Stimulated activated naive CD8-positive, alpha-beta T cell treated with anti-CD3 and anti-CD28 coated beads, Interleukin-15, amount 100 ng/mL, for 72 hours (primary cell): Measurements from ENCODE around the gene THADA.
A peak's percentile ranks its signal among the peaks of the same experiment; 100 is the strongest.
"Not testable (repeated sequence)": the region's sequence is repeated elsewhere in the genome, so short reads cannot be mapped to it uniquely, and the experiment has no call there.

Experiments used
- ATAC-seq: fragments of 150-1000 bp; cut with Tn5 transposase; 2 replicates; pipeline ENCODE4 v1.10.0; 2021; ENCODE audit warnings: mild to moderate bottlenecking, moderate library complexity
- DNase-seq, 2 donors: peaks; one replicate each; pipeline ENCODE4 v3.0.0; 2021 to 2022
- H3K27ac Mint-ChIP-seq, 2 donors: one replicate each; pipeline ENCODE4 v1.8.0; 2022; ENCODE audit warnings: mild to moderate bottlenecking in 2 of 2, mixed read lengths in 2 of 2, moderate library complexity in 2 of 2
- H3K27me3 Mint-ChIP-seq: one replicate; pipeline ENCODE4 v1.8.0; 2022; ENCODE audit warnings: mixed read lengths
- H3K4me1 Mint-ChIP-seq: one replicate; pipeline ENCODE4 v1.8.0; 2022; ENCODE audit warnings: mild to moderate bottlenecking, mixed read lengths
- H3K4me3 Mint-ChIP-seq, 2 donors: one replicate each; pipeline ENCODE4 v1.8.0; 2022; ENCODE audit warnings: mild to moderate bottlenecking in 2 of 2, mixed read lengths in 2 of 2, moderate library complexity in 1 of 2
- H3K9me3 Mint-ChIP-seq, 2 donors: one replicate each; pipeline ENCODE4 v1.8.0; 2022; ENCODE audit warnings: mixed read lengths in 2 of 2

THADA gene

GRCh38 chr2:43534569-43534968 is 61.3 kb downstream of the THADA start:
- no peak overlapping the region for H3K27ac Mint-ChIP-seq
- DNase-seq: no peak
- no peak overlapping the region for H3K4me3 Mint-ChIP-seq
- ATAC-seq: no peak
- H3K9me3 Mint-ChIP-seq: no peaks in the 10 kb centered on the region
- H3K27me3 Mint-ChIP-seq: no peaks in the 10 kb centered on the region
- H3K4me1 Mint-ChIP-seq: peaks cover 22% of the 10 kb centered on the region

DNA sequence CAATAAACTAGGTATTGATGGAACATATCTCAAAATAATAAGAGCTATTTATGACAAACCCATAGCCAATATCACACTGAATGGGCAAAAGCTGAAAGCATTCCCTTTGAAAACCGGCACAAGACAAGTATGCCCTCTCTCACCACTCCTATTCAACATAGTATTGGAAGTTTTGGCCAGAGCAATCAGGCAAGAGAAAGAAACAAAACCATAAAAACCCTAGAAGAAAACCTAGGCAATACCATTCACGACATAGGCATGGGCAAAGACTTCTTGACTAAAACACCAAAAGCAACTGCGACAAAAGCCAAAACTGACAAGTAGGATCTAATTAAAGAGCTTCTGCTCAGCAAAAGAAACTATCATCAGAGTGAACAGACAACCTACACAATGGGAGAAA is 63.3 kb downstream of the THADA start:
- not testable (repeated sequence) for H3K4me3 Mint-ChIP-seq, H3K27ac Mint-ChIP-seq, ATAC-seq, H3K9me3 Mint-ChIP-seq, DNase-seq, H3K27me3 Mint-ChIP-seq
- H3K4me1 Mint-ChIP-seq: peaks cover 11% of the 10 kb centered on the region

- Mint-ChIP-seq H3K4me3 (no peak overlapping the region), H3K4me1 (peaks cover 6% of the 10 kb centered on the region), H3K27ac (no peak overlapping the region), H3K27me3 (no peaks in the 10 kb centered on the region), H3K9me3 (peaks cover 4% of the 10 kb centered on the region in 2 donors)
- ATAC-seq (no peak), DNase-seq (no peak)
Observed at GRCh38 chr2:43531251-43531650, 64.6 kb downstream of the THADA start.

GRCh38 chr2:43526994-43527393 is 68.8 kb downstream of the THADA start:
- H3K4me1 Mint-ChIP-seq: peaks cover 6% of the 10 kb centered on the region
- H3K9me3 Mint-ChIP-seq: peaks cover 21% of the 10 kb centered on the region in 2 donors
- H3K27ac Mint-ChIP-seq: no peak overlapping the region
- no peak overlapping the region for H3K4me3 Mint-ChIP-seq
- no peak for ATAC-seq
- no peaks in the 10 kb centered on the region for H3K27me3 Mint-ChIP-seq
- no peak for DNase-seq

GRCh38 chr2:43525506-43525905 is 70.3 kb downstream of the THADA start:
- DNase-seq: no peak
- ATAC-seq: no peak
- Mint-ChIP-seq H3K9me3 (peaks cover 21% of the 10 kb centered on the region in 2 donors), H3K4me1 (no peaks in the 10 kb centered on the region), H3K27me3 (no peaks in the 10 kb centered on the region), H3K27ac (no peak overlapping the region), H3K4me3 (no peak overlapping the region)

GRCh38 chr2:43524177-43524965 is 71.5 kb downstream of the THADA start:
- H3K4me3 Mint-ChIP-seq: no peak overlapping the region
- H3K27me3 Mint-ChIP-seq: no peaks in the 10 kb centered on the region
- ATAC-seq (no peak), DNase-seq (no peak)
- no peaks in the 10 kb centered on the region for H3K4me1 Mint-ChIP-seq
- peaks cover 21% of the 10 kb centered on the region in 2 donors for H3K9me3 Mint-ChIP-seq
- no peak overlapping the region for H3K27ac Mint-ChIP-seq

- H3K9me3 Mint-ChIP-seq: peaks cover 21% of the 10 kb centered on the region in 2 donors
- no peak for ATAC-seq
- no peaks in the 10 kb centered on the region for H3K27me3 Mint-ChIP-seq
- DNase-seq: no peak
- no peak overlapping the region for H3K27ac Mint-ChIP-seq
- no peak overlapping the region for H3K4me3 Mint-ChIP-seq
- H3K4me1 Mint-ChIP-seq: no peaks in the 10 kb centered on the region
Observed at GRCh38 chr2:43522177-43522576, 73.7 kb downstream of the THADA start.

- no peak for ATAC-seq
- Mint-ChIP-seq H3K9me3 (peaks cover 20 to 21% of the 10 kb centered on the region in 2 donors), H3K27ac (no peak overlapping the region)
Observed at GRCh38 chr2:43521568-43521967, 74.3 kb downstream of the THADA start.

DNA sequence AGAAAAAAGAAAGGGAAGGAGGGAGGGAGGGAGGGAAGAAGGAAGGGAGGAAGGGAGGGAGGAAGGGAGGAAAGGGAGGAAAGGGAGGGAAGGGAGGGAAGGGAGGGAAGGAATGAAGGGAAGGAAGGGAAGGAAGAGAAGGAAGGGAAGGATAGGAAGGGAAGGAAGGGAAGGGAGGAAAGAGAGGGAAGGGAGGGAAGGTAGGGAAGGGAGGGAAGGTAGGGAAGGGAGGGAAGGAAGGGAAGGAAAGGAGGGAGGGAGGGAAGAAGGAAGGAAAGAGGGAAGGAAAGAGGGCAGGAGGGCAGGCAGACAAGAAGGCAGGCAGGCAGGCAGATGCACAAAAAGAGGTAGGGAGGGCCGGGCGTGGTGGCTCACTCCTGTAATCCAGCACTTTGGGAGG is 74.9 kb downstream of the THADA start:
- Mint-ChIP-seq H3K27me3 (no peaks in the 10 kb centered on the region), H3K9me3 (peaks cover 13 to 14% of the 10 kb centered on the region in 2 donors), H3K27ac (no peak overlapping the region), H3K4me1 (no peaks in the 10 kb centered on the region), H3K4me3 (no peak overlapping the region)
- no peak for DNase-seq
- no peak for ATAC-seq

More at GRCh38 chr2:43521568-43521967, 74.3 kb downstream of the THADA start:
- no peaks in the 10 kb centered on the region for H3K4me1 Mint-ChIP-seq
- DNase-seq: no peak
- no peaks in the 10 kb centered on the region for H3K27me3 Mint-ChIP-seq
- no peak overlapping the region for H3K4me3 Mint-ChIP-seq

DNA sequence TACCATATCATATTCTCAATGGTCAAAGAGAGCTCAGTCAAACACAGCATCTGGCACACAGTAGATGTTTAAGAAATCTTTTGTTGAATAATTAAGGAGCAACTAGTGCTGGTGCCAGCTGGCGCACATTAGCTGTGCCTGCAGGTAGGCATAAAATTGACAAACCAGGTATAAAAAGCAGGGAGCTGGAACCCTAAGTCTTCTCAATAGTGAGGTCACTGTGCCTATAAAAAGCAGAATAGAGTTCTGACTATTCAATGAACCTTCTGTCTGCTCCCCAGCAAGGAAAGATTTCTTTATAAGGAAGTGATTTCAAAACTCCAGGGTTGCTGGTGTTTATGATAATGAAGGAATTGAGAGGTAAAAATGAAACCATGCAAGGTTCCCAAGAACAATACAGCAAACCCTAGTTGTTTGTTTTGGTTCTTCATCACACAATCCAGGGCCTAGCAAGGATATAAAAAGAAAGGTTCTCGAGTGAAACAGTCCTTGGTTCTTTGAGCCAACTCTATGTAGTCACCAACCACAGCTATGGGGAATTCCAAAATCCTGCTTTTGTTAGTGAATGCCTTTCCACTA is 76.1 kb downstream of the THADA start:
- no peaks in the 10 kb centered on the region for H3K27me3 Mint-ChIP-seq
- H3K4me3 Mint-ChIP-seq: no peak overlapping the region
- no peak for ATAC-seq
- DNase-seq: no peak
- no peaks in the 10 kb centered on the region for H3K4me1 Mint-ChIP-seq
- H3K9me3 Mint-ChIP-seq: peaks cover 1 to 2% of the 10 kb centered on the region in 2 donors
- no peak overlapping the region for H3K27ac Mint-ChIP-seq

DNA sequence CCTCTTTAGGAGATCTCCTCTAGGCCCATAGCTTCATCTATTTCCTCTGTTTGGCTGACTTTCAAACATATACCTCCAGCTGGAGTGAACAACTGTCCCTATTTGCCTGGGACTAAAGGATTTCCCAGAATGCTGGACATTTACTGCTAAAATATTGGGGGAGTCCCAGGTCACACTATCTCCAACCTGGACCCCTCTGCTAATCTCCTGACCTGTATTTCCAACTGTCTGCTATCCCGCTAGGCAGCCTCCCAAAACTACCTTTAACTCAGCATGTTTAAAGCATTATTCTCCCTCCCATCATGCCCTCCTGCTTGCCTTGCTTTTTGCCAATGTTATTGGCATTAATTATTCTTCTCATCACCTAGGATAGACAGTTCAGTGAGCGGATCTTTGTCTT is 77.1 kb downstream of the THADA start:
- H3K9me3 Mint-ChIP-seq: no peaks in the 10 kb centered on the region
- no peaks in the 10 kb centered on the region for H3K27me3 Mint-ChIP-seq
- no peak overlapping the region for H3K27ac Mint-ChIP-seq
- ATAC-seq (no peak), DNase-seq (no peak)
- no peaks in the 10 kb centered on the region for H3K4me1 Mint-ChIP-seq
- no peak overlapping the region for H3K4me3 Mint-ChIP-seq

- Mint-ChIP-seq H3K27me3 (no peaks in the 10 kb centered on the region), H3K27ac (no peak overlapping the region), H3K4me3 (no peak overlapping the region), H3K9me3 (no peaks in the 10 kb centered on the region), H3K4me1 (no peaks in the 10 kb centered on the region)
- DNase-seq: no peak
- no peak for ATAC-seq
Observed at GRCh38 chr2:43518181-43518580, 77.7 kb downstream of the THADA start.

- H3K4me1 Mint-ChIP-seq: peaks cover 8% of the 10 kb centered on the region
Observed at GRCh38 chr2:43515807-43516497, 79.9 kb downstream of the THADA start.

DNA sequence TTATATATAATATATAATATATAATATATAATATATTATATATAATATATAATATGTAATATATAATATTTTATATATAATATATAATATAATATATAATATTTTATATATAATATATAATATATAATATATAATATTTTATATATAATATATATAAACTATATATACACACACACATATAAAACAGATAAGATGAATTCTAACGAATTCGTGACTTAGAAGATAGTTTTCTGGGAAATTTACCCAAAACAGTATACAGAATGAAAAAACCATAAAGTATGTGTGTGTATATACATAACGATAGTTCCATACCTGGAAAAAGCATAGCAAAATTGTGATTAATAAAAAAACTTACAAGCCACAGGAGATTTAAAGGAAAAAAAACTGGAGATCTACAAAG is 80.6 kb downstream of the THADA start:
- Mint-ChIP-seq H3K4me1 (peaks cover 9% of the 10 kb centered on the region), H3K9me3 (peaks cover 0 to 4% of the 10 kb centered on the region in 2 donors), H3K27ac (no peak overlapping the region), H3K27me3 (no peaks in the 10 kb centered on the region), H3K4me3 (no peak overlapping the region)
- ATAC-seq: no peak
- DNase-seq: no peak

More at GRCh38 chr2:43515807-43516497, 79.9 kb downstream of the THADA start:
- H3K9me3 Mint-ChIP-seq: peaks cover 0 to 4% of the 10 kb centered on the region in 2 donors
- no peaks in the 10 kb centered on the region for H3K27me3 Mint-ChIP-seq
- no peak for DNase-seq
- H3K4me3 Mint-ChIP-seq: no peak overlapping the region
- no peak overlapping the region for H3K27ac Mint-ChIP-seq
- peak; percentile 31 for ATAC-seq

DNA sequence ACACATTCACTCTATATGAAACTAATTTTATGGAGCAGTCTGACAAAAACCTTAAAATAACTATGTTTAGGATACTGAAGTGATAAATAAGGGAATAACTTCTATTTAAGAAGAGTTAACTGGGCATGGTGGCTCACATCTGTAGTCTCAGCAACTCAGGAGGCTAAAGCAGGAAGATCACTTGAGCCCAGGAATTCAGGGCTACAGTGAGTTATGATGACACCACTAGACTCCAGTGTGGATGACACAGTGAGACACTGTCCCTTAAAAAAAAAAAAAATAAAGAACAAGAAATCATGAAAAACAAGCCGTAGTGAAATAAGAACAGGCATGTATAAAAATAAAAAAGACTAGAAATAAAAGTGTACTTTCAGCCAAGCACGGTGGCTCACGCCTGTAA is 82.0 kb downstream of the THADA start:
- ATAC-seq (no peak), DNase-seq (no peak)
- Mint-ChIP-seq H3K27me3 (no peaks in the 10 kb centered on the region), H3K4me1 (peaks cover 17% of the 10 kb centered on the region), H3K27ac (no peak overlapping the region), H3K4me3 (no peak overlapping the region), H3K9me3 (peaks cover 0 to 4% of the 10 kb centered on the region in 2 donors)

- Mint-ChIP-seq H3K27ac (no peak overlapping the region), H3K27me3 (no peaks in the 10 kb centered on the region), H3K4me3 (no peak overlapping the region), H3K4me1 (peaks cover 23% of the 10 kb centered on the region), H3K9me3 (peaks cover 0 to 4% of the 10 kb centered on the region in 2 donors)
- ATAC-seq (no peak), DNase-seq (no peak)
Observed at GRCh38 chr2:43513216-43513615, 82.6 kb downstream of the THADA start.
